SK-N-SH (cell line): ENCODE measurements around the gene MAP3K5. TPM values are rescaled to one million over a fixed set of nuclear protein-coding genes. Genes with fewer than 3 reads are reported as not detected.

ENCODE experiments used
- CTCF ChIA-PET: fragments of 300-600, 350-600 bp; formaldehyde crosslinking; extraction: SDS; loops from one replicate; lab custom pipeline; 2021; lab: Yijun Ruan, JAX
- POLR2A ChIA-PET: fragments of 350-600 bp; sonication (Branson Sonifier 250); formaldehyde crosslinking; extraction: SDS; loops from one replicate; lab custom pipeline; 2020; ENCODE audit warnings: antibody characterized with exemption, inconsistent platforms; lab: Yijun Ruan, JAX
- DNase-seq: peaks from one replicate; pipeline ENCODE4 v3.0.0; 2012
- H2AFZ ChIP-seq: fragments of 200-600 bp; sonication (generic); 2 replicates; pipeline ENCODE4 v1.8.1; 2016; ENCODE audit warnings: antibody characterized with exemption, mild to moderate bottlenecking, low read depth
- H3F3A ChIP-seq: fragments of 200-600 bp; sonication (generic); replicated peaks from 2 replicates; pipeline ENCODE3; 2016; ENCODE audit warnings: antibody characterized with exemption, mild to moderate bottlenecking; ENCODE audit not compliant: insufficient read depth
- H3K27ac ChIP-seq, 2 experiments: fragments of 200-500 bp in 1 of 2; fragments of 200-600 bp in 1 of 2; sonication (Bioruptor generic) in 1 of 2; sonication (generic), shearing (Covaris generic) in 1 of 2; 2 replicates each; pipeline versions ENCODE4 v1.5.1 to v1.6.1; 2014 to 2016; ENCODE audit warnings: low read depth in 2 of 2, inconsistent platforms in 1 of 2, low read length in 1 of 2, mild to moderate bottlenecking in 1 of 2, mixed read lengths in 1 of 2
- H3K27me3 ChIP-seq: fragments of 200-600 bp; sonication (generic), shearing (Covaris generic); 2 replicates; pipeline ENCODE4 v1.6.1; 2016; ENCODE audit warnings: mixed run types; ENCODE audit not compliant: insufficient read depth
- H3K36me3 ChIP-seq, 2 experiments: fragments of 200-500 bp in 1 of 2; fragments of 200-600 bp in 1 of 2; sonication (Bioruptor generic) in 1 of 2; sonication (generic) in 1 of 2; replicated peaks in 1 of 2; 2 replicates each; pipeline versions ENCODE3 to v1.5.1; 2014 to 2016; ENCODE audit warnings: low read length in 1 of 2, mild to moderate bottlenecking in 1 of 2; ENCODE audit not compliant: insufficient read depth in 2 of 2, control insufficient read depth in 1 of 2
- H3K4me1 ChIP-seq, 2 experiments: fragments of 200-500 bp in 1 of 2; fragments of 200-600 bp in 1 of 2; sonication (Bioruptor generic) in 1 of 2; sonication (generic), shearing (Covaris generic) in 1 of 2; 2 replicates each; pipeline versions ENCODE4 v1.5.1 to v1.6.1; 2014 to 2016; ENCODE audit warnings: low read depth in 1 of 2, low read length in 1 of 2, mixed run types in 1 of 2; ENCODE audit not compliant: insufficient read depth in 2 of 2, control insufficient read depth in 1 of 2
- H3K4me2 ChIP-seq: fragments of 200-600 bp; sonication (generic), shearing (Covaris generic); 2 replicates; pipeline ENCODE4 v1.6.1; 2017; ENCODE audit warnings: mixed run types
- H3K4me3 ChIP-seq, 2 experiments: fragments of 200-500 bp in 1 of 2; fragments of 200-600 bp in 1 of 2; sonication (Bioruptor generic) in 1 of 2; sonication (generic), shearing (Covaris generic) in 1 of 2; 2 replicates each; pipeline versions ENCODE4 v1.5.1 to v1.8.1; 2014 to 2016; ENCODE audit warnings: low read depth in 2 of 2, inconsistent platforms in 1 of 2, low read length in 1 of 2, mild to moderate bottlenecking in 1 of 2, mixed read lengths in 1 of 2, moderate library complexity in 1 of 2
- H3K79me2 ChIP-seq: fragments of 200-600 bp; sonication (generic); 2 replicates; pipeline ENCODE4 v1.8.1; 2017; ENCODE audit warnings: mild to moderate bottlenecking; ENCODE audit not compliant: insufficient read depth
- H3K9ac ChIP-seq: fragments of 200-600 bp; sonication (generic); 2 replicates; pipeline ENCODE4 v1.6.1; 2017; ENCODE audit warnings: mixed run types
- H3K9me2 ChIP-seq: fragments of 200-600 bp; sonication (generic); 2 replicates; pipeline ENCODE4 v1.6.1; 2017; ENCODE audit warnings: mixed run types
- H3K9me3 ChIP-seq: fragments of 200-600 bp; sonication (generic); 2 replicates; pipeline ENCODE4 v1.6.1; 2017; ENCODE audit warnings: mixed run types, mild to moderate bottlenecking, moderate library complexity
- H4K20me1 ChIP-seq: fragments of 200-600 bp; sonication (generic); 2 replicates; pipeline ENCODE4 v1.6.1; 2017; ENCODE audit warnings: mild to moderate bottlenecking, mixed run types; ENCODE audit not compliant: insufficient read depth
- CHD2 ChIP-seq: fragments of 150-350 bp; IDR thresholded peaks from 2 replicates; pipeline ENCODE4 v1.6.1; 2018; ENCODE audit warnings: low read length; ENCODE audit not compliant: partially characterized antibody
- EP300 ChIP-seq, 2 experiments: IDR thresholded peaks; 2 replicates each; pipeline versions ENCODE4 v1.4.0 to v1.6.1; 2012; ENCODE audit warnings: borderline replicate concordance in 1 of 2, low read depth in 1 of 2, low read length in 1 of 2
- FOSL2 ChIP-seq: IDR thresholded peaks from 2 replicates; pipeline ENCODE4 v1.4.0; 2012; ENCODE audit warnings: low read depth, mild to moderate bottlenecking, moderate library complexity, borderline replicate concordance
- FOXJ3 ChIP-seq: sonication (generic); formaldehyde crosslinking; IDR thresholded peaks from 2 replicates; pipeline ENCODE4 v1.5.1; 2020; ENCODE audit warnings: mild to moderate bottlenecking, missing genetic modification reagents
- GABPA ChIP-seq: IDR thresholded peaks from 2 replicates; pipeline ENCODE4 v1.4.0; 2012; ENCODE audit warnings: low read depth, mild to moderate bottlenecking
- MEF2A ChIP-seq: IDR thresholded peaks from 2 replicates; pipeline ENCODE4 v1.4.0; 2012; ENCODE audit warnings: low read depth, borderline replicate concordance
- MXI1 ChIP-seq: IDR thresholded peaks from 2 replicates; pipeline ENCODE4 v1.6.1; 2012; ENCODE audit warnings: mild to moderate bottlenecking, low read depth, low read length, improper control_type of control experiment
- NRF1 ChIP-seq: IDR thresholded peaks from 2 replicates; pipeline ENCODE4 v1.6.1; 2012; ENCODE audit warnings: low read depth, mild to moderate bottlenecking, low read length
- PBX3 ChIP-seq: IDR thresholded peaks from 2 replicates; pipeline ENCODE4; 2012
- POLR2AphosphoS5 ChIP-seq: IDR thresholded peaks from 2 replicates; pipeline ENCODE4 v1.6.1; 2012; ENCODE audit warnings: low read depth, low read length
- RCOR1 ChIP-seq: fragments of 150-350 bp; IDR thresholded peaks from 2 replicates; pipeline ENCODE4 v1.6.1; 2017; ENCODE audit warnings: antibody characterized with exemption, low read length
- SIN3A ChIP-seq: IDR thresholded peaks from 2 replicates; pipeline ENCODE4 v1.6.1; 2012; ENCODE audit warnings: low read depth, mild to moderate bottlenecking, low read length, moderate library complexity, borderline replicate concordance
- TEAD4 ChIP-seq: IDR thresholded peaks from 2 replicates; pipeline ENCODE4 v1.4.0; 2012; ENCODE audit warnings: mild to moderate bottlenecking, borderline replicate concordance; ENCODE audit not compliant: insufficient read depth
- YY1 ChIP-seq: IDR thresholded peaks from 2 replicates; pipeline ENCODE4 v1.4.0; 2012; ENCODE audit warnings: low read depth, mild to moderate bottlenecking
- ZBTB33 ChIP-seq: IDR thresholded peaks from 2 replicates; pipeline ENCODE4 v1.4.0; 2012; ENCODE audit warnings: low read depth, borderline replicate concordance
- WGBS: methylation state at CpG from one replicate; pipeline ENCODE4 v1.1.6; 2017; ENCODE audit warnings: low lambda C conversion rate; 5-methylcytosine and 5-hydroxymethylcytosine counted together
- polyA plus RNA-seq, 3 experiments: library from polyadenylated mRNA; depleted of rRNA; stranded (reverse); fragments of >200 nt; gene quantifications; 2 replicates each; pipeline ENCODE4 v1.2.3, GENCODE V29; 2012
- TF ChIP-seq, protein P1 (sequence below): fragments of 200-600 bp; sonication (generic); IDR thresholded peaks from 2 replicates; pipeline ENCODE4 v1.6.1; 2017; ENCODE audit warnings: antibody characterized with exemption, mild to moderate bottlenecking, moderate library complexity
- TF ChIP-seq, protein P2 (sequence below): IDR thresholded peaks from 2 replicates; pipeline ENCODE4 v1.4.0; 2012; ENCODE audit warnings: low read depth

MAP3K5 gene
- polyA plus RNA-seq, 1 of the 3 experiments (the other 2 are of a cell fraction) = 1.4 TPM

DNA sequence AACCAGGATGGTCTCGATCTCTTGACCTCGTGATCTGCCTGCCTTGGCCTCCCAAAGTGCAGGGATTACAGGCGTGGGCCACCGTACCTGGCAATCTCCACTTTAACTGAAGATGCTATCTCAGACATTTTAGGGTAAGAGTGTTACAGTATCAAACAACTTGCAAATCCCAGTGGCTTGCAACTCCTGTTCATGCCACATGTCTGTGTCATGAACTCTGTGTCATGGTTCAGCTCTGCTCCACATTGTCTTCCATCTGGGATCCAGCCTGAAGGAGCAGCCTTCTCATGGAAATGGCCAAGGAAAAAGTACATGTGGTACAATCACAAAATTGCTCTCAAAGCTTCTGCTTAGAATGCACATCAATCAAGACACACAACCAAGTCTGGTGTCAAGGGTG is 114.9 kb downstream of the MAP3K5 start (continued):
- TF ChIP-seq SIN3A (no peak), PBX3 (no peak), POLR2AphosphoS5 (no peak), EP300 (IDR thresholded peaks at IDR 0.05; ENCODE audit: borderline replicate concordance in 1 of 2, low read depth in 1 of 2, low read length in 1 of 2) (no peak)
- TF ChIP-seq, all 33 proteins: peak for 0

DNA sequence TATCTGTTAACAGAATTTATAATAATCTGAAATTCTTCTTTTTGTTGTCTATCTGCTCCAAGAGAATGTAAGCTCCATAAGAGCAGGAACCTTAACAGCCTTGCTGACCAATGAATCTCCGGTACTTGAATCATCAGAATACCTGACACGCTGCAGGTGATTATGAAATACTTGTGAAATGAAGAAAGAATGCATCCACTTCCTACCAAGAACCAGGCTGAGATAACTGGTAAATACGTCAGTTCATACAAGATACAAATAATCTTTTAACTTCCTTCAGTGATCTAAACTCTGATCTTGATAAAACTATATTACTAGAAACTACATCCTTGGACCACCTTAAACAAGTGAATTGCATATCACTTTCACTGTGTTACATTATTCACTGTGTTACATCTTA is 116.2 kb downstream of the MAP3K5 start:
- Histone ChIP-seq H4K20me1 (no peaks in the 10 kb centered on the region), H3K27ac (no peak overlapping the region), H3K4me3 (no peak overlapping the region), H3K79me2 (no peaks in the 10 kb centered on the region), H3F3A (peaks cover 3% of the 10 kb centered on the region), H3K27me3 (no peaks in the 10 kb centered on the region), H3K9ac (no peak overlapping the region), H2AFZ (no peak overlapping the region), H3K4me1 (no peaks in the 10 kb centered on the region), H3K36me3 (no peaks in the 10 kb centered on the region), H3K4me2 (no peak overlapping the region), H3K9me3 (no peaks in the 10 kb centered on the region), H3K9me2 (no peaks in the 10 kb centered on the region)
- WGBS = 89% methylated on average over 3 of the region's 3 CpGs
- TF ChIP-seq CHD2 = no peak
- TF ChIP-seq ZBTB33 = no peak
- TF ChIP-seq, protein P1, sequence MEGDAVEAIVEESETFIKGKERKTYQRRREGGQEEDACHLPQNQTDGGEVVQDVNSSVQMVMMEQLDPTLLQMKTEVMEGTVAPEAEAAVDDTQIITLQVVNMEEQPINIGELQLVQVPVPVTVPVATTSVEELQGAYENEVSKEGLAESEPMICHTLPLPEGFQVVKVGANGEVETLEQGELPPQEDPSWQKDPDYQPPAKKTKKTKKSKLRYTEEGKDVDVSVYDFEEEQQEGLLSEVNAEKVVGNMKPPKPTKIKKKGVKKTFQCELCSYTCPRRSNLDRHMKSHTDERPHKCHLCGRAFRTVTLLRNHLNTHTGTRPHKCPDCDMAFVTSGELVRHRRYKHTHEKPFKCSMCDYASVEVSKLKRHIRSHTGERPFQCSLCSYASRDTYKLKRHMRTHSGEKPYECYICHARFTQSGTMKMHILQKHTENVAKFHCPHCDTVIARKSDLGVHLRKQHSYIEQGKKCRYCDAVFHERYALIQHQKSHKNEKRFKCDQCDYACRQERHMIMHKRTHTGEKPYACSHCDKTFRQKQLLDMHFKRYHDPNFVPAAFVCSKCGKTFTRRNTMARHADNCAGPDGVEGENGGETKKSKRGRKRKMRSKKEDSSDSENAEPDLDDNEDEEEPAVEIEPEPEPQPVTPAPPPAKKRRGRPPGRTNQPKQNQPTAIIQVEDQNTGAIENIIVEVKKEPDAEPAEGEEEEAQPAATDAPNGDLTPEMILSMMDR = no peak
- no peak for TF ChIP-seq FOXJ3 (CRISPR knock-in tag)
- TF ChIP-seq YY1 = no peak
- TF ChIP-seq, protein P2, sequence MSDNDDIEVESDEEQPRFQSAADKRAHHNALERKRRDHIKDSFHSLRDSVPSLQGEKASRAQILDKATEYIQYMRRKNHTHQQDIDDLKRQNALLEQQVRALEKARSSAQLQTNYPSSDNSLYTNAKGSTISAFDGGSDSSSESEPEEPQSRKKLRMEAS = no peak
- TF ChIP-seq MXI1 = no peak
- TF ChIP-seq SIN3A = no peak
- TF ChIP-seq RCOR1 = no peak
- no peak for TF ChIP-seq NRF1
- TF ChIP-seq EP300 (IDR thresholded peaks at IDR 0.05; ENCODE audit: borderline replicate concordance in 1 of 2, low read depth in 1 of 2, low read length in 1 of 2) = no peak
- no peak for TF ChIP-seq POLR2AphosphoS5
- no peak for TF ChIP-seq TEAD4
- TF ChIP-seq GABPA = no peak
- TF ChIP-seq FOSL2 = no peak
- no peak for TF ChIP-seq MEF2A
- no peak for DNase-seq
- CTCF ChIA-PET = interaction anchor here (2.1 kb wide), 1 partner anchor 32 kb away, joined by 6 read pairs; no protein-coding TSS in a partner anchor
- POLR2A ChIA-PET = no interaction called here
